Rectal smooth muscle tissue (tissue), 1 donor: ENCODE measurements around the gene ASB5.
A peak's percentile ranks its signal among the peaks of the same experiment; 100 is the strongest.

Source experiments
- H3K27ac ChIP-seq: one replicate; pipeline ENCODE4 v1.7.0; 2013; ENCODE audit warnings: low read depth, low read length, inconsistent platforms
- H3K27me3 ChIP-seq: one replicate; pipeline ENCODE4 v1.7.0; 2013; ENCODE audit warnings: low read length; ENCODE audit not compliant: control insufficient read depth, insufficient read depth
- H3K36me3 ChIP-seq: one replicate; pipeline ENCODE4 v1.7.0; 2013; ENCODE audit warnings: low read length; ENCODE audit not compliant: control insufficient read depth, insufficient read depth
- H3K4me1 ChIP-seq: one replicate; pipeline ENCODE4 v1.7.0; 2013; ENCODE audit warnings: low read length; ENCODE audit not compliant: control insufficient read depth, insufficient read depth
- H3K4me3 ChIP-seq: one replicate; pipeline ENCODE4 v1.7.0; 2013; ENCODE audit warnings: low read length
- H3K9ac ChIP-seq: one replicate; pipeline ENCODE4 v1.7.0; 2013; ENCODE audit warnings: low read length

The ASB5 gene, protein sequence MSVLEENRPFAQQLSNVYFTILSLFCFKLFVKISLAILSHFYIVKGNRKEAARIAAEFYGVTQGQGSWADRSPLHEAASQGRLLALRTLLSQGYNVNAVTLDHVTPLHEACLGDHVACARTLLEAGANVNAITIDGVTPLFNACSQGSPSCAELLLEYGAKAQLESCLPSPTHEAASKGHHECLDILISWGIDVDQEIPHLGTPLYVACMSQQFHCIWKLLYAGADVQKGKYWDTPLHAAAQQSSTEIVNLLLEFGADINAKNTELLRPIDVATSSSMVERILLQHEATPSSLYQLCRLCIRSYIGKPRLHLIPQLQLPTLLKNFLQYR

DNA sequence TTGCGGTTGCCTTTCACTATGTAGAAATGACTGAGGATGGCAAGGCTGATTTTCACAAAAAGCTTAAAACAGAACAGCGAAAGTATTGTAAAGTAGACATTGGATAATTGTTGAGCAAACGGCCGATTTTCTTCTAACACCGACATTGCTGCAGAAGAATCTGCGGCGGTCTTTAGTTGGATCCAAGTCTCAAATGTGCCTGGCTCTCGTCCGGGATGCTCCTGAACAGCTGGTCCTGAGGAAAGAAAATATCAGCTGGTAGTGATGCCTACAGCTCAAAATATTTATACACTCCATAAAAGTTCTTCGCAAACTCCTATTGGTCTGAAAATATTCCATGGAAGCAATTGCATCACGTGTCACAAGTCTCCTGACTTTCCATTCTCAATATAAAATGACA lies at the start of gene ASB5:
ASB5 (minus strand) TSS at position 260 of the 400 bp plus-strand sequence; CDS start at position 146, 114 bp downstream.
- no peak within 1 kb of the TSS for H3K4me3 ChIP-seq
- H3K9ac ChIP-seq = no peak within 1 kb of the TSS
- peak within 1 kb of the TSS; percentile 57 for H3K27ac ChIP-seq
- H3K4me1 ChIP-seq = peaks cover 2% of the 10 kb centered on the region
- no peaks in the 10 kb centered on the region for H3K36me3 ChIP-seq
- no peaks in the 10 kb centered on the region for H3K27me3 ChIP-seq

DNA sequence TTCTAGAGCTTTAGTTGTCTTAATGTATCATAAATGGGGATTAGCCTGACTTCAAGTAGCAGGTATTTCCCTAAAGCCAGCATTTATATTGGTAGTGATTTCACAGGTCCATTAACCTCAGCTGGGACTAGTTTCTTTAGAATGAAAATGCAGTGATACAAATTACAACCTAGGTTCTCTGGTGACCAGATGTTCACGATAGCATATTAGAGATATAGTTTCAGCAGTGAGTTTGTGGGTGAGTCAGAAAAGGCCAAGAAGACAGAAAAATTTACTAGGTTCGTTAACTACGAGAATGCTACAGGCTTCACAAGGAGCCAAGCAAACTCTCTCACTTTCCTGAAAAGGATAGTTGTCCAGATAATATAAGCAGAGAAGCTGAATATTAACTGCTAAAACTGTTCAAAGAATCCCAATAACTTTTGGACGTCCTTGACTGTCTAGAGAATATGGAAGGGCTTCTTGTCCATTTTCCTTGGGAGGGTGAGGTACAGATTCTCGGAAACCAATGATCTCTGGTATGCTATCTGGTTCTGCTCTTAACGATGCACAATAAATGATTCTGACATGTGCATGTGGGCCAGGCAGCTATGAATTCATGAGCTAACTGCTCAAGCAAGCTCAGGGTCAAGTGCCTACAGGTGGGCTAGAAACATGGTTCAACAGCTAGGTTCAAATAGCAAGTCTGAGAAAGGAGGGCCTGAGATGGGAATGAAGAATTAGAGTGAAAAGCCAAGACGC lies 44.7 kb upstream of the ASB5 start:
- Histone ChIP-seq H3K4me3 (no peak overlapping the region), H3K9ac (no peak overlapping the region), H3K36me3 (no peaks in the 10 kb centered on the region), H3K27me3 (no peaks in the 10 kb centered on the region), H3K27ac (peak overlapping the region; percentile 35), H3K4me1 (peaks cover 2% of the 10 kb centered on the region)

DNA sequence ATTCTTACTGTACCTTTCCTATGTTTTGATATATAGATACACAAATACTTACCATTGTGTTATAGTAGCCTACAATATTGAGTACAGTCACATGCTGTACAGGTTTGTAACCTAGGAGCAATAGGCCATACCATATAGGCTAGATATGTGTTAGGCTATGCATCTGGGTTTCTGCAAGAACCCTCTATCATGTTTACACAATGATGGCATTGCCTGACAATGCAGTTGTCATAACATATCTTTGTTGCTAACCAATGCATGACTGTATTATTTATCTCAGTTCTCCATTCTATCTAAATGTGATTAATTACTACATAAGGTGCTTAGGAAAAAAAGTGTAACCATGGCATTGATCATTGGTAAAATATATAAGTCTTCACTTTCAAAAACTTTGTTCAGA lies 40.8 kb upstream of the ASB5 start:
- Histone ChIP-seq H3K4me1 (no peaks in the 10 kb centered on the region), H3K36me3 (no peaks in the 10 kb centered on the region), H3K4me3 (no peak overlapping the region), H3K9ac (no peak overlapping the region), H3K27me3 (no peaks in the 10 kb centered on the region), H3K27ac (no peak overlapping the region)

DNA sequence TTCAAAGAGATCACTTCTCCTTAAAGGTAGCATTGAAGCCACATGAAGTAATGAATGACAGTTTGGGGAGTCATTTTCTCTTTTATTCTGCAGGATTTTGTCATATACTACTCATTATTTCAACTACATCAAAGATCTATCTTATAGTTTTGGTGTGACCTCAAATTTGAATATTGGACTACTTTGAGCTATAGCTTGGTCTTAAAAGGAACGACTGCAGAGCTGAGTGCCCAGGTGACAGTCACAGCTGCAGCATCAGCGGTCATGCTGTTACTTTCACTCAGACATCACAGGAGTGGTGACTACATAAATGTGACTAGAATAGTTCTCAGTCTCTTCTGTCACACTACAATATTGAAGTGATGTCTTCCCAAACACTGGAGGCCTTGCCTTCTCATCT lies 40.0 kb upstream of the ASB5 start:
- H3K27me3 ChIP-seq = no peaks in the 10 kb centered on the region
- H3K4me3 ChIP-seq = no peak overlapping the region
- no peaks in the 10 kb centered on the region for H3K4me1 ChIP-seq
- H3K36me3 ChIP-seq = no peaks in the 10 kb centered on the region
- no peak overlapping the region for H3K9ac ChIP-seq
- H3K27ac ChIP-seq = no peak overlapping the region

DNA sequence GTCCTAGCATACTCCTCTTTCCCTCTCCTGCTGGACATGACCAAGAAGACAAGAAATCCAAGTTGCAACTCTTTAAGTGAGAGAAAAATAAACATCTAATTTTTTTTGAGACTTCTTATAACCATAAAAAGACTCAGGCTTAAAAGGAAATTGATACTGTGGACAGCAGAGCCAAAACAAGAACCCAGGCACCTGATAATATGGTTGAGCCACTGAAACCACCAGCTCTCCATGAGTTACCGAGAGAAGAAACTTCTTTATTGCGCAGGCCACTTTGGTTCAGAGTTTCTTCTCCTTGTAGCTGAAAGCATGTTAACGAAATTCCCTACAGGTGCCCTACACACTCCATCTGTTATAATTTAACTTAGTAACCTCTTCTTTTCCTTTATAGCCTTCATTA lies 39.4 kb upstream of the ASB5 start:
- H3K9ac ChIP-seq = no peak overlapping the region
- H3K4me1 ChIP-seq = no peaks in the 10 kb centered on the region
- H3K27me3 ChIP-seq = no peaks in the 10 kb centered on the region
- no peak overlapping the region for H3K27ac ChIP-seq
- no peaks in the 10 kb centered on the region for H3K36me3 ChIP-seq
- no peak overlapping the region for H3K4me3 ChIP-seq

DNA sequence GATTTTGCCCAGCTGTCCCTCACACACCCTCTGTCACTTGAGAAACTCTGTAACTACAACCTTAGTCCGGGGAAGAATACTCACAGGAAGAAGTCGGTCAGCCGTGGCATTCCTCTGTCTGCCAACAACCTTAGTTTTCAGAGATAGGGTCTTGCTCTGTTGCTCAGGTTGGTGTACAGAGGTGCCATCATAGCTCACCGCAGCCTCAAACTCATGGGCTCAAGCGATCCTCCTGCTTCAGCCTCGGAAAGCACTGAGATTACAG lies 38.6 kb upstream of the ASB5 start:
- H3K36me3 ChIP-seq = no peaks in the 10 kb centered on the region
- no peaks in the 10 kb centered on the region for H3K4me1 ChIP-seq
- no peak overlapping the region for H3K4me3 ChIP-seq
- no peaks in the 10 kb centered on the region for H3K27me3 ChIP-seq
- H3K9ac ChIP-seq = no peak overlapping the region
- no peak overlapping the region for H3K27ac ChIP-seq

DNA sequence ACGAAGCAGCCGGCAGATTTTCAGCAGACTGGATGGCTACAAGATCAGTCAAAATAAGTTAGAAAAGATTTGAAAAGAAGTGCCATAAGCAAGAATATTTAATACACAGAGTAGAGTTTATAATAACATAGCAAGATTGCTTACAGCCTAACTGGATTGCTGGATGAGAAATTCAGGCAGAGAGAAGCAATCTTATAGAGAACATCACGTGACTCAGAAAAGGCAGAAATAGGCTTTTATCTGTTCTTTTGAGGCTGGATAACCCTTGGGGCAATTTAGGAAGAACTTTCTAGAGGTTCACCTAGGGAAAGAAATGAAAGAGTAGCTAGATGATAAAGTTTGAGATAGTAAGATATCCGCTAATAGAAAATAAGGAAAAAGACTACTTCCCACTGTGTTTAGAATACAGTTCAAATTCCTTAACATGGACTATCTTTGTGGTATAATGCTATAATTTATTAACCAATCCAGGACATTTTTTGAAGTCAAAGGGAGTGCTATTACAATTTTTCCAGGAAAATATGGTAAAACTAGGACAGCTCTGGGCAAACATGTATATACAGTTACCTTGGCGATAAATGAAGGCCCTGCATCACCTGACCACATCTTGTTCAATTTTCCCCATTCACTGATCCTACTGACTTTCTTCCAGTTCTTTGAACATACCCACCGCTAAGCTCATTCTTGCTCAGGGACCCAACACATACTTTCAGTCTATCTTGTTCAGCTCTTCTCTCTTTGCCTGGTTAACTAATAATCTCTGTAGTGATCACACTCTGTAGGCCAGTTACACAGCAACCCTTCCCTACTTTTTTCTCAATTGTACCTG lies 38.0 kb upstream of the ASB5 start:
- Histone ChIP-seq H3K36me3 (no peaks in the 10 kb centered on the region), H3K27me3 (no peaks in the 10 kb centered on the region), H3K9ac (no peak overlapping the region)

DNA sequence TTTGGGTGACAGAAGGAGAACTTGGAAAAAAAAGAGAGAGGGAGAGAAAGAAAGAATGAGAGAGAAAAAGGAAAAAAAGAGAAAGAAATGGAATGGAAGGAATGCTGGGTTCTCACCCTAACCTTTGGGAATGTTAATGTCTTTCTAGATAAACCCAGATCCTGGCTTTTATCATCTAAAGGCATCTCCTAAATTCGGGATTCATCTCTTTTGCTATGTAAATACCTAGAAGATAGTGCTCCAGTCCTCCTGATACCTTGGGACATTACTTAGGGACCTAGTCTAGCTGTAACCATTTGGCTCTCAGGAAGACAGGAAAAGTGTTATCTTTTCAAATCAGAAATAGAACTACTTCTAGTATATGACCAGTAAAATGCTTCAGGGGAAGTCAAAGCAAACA lies 34.9 kb upstream of the ASB5 start:
- no peaks in the 10 kb centered on the region for H3K36me3 ChIP-seq
- no peaks in the 10 kb centered on the region for H3K27me3 ChIP-seq
- H3K27ac ChIP-seq = no peak overlapping the region
- H3K4me1 ChIP-seq = no peaks in the 10 kb centered on the region
- no peak overlapping the region for H3K4me3 ChIP-seq
- no peak overlapping the region for H3K9ac ChIP-seq

More for the DNA sequence above, 38.0 kb upstream of the ASB5 start:
- no peaks in the 10 kb centered on the region for H3K4me1 ChIP-seq
- no peak overlapping the region for H3K27ac ChIP-seq
- no peak overlapping the region for H3K4me3 ChIP-seq

DNA sequence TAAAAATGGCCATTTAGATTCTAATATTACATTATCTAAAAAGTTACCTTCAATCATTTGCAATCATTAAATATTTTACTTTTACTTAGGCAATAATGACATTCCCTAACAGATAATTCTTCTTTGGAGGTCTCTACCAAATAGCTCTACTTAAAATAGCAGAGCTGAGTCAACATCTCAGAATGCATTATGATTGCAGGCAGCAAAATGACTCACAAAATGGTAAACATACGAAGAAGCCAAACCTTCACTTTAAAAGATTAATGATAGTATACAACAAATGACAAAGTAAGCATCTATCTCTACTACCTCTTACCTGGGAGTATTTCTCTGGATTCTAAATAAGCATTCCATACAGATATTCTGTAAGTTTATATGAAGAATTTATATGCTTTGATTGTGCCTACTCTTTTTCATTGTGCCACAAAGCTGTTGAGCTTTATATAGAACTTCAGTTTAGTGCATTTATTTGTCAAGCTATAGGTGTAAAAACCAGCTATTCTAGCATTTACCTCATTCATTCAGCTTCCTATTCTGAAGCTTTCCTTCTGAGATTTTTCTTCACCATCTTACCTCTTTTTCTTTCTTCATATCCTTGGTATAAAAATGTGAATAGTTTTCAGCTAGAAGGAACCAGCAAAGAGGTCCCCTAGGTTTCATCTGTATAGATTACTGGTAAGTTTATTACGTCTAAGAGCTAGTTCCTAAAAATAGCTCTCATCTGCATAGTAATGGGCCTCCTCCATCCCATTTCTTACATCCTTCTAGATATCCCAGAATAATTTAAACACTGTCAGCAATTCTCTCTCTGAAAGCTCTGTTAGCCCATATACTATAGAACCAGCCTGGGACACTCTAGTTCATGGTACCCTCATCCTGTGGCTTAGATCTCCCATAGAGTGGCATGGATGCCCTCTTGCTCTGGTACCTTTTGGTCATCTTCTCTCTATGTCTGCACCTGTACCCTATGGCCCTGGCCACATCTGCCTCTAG lies 33.6 kb upstream of the ASB5 start:
- H3K4me1 ChIP-seq = no peaks in the 10 kb centered on the region
- no peak overlapping the region for H3K9ac ChIP-seq
- no peak overlapping the region for H3K27ac ChIP-seq
- no peaks in the 10 kb centered on the region for H3K36me3 ChIP-seq
- H3K4me3 ChIP-seq = no peak overlapping the region
- no peaks in the 10 kb centered on the region for H3K27me3 ChIP-seq

DNA sequence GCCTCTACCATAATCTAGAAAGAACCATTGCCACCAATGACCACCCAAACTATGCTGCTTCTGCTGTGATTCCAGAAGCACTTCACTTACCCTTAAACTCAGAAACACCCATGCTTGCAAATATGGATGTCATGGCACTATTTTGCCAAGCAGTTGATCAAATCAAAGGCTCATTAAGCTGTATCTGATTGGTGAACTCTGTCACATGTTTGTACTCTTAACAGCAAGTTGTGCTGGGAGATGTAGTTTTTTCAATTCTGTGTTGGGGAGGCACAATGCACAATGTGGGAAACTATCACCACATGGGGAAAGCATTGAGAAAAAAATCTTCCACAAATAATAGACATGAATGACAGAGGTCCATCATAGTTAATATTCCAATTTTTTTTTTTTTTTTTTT lies 31.5 kb upstream of the ASB5 start:
- Histone ChIP-seq H3K27me3 (no peaks in the 10 kb centered on the region), H3K36me3 (no peaks in the 10 kb centered on the region), H3K4me1 (no peaks in the 10 kb centered on the region), H3K4me3 (no peak overlapping the region), H3K27ac (no peak overlapping the region), H3K9ac (no peak overlapping the region)

DNA sequence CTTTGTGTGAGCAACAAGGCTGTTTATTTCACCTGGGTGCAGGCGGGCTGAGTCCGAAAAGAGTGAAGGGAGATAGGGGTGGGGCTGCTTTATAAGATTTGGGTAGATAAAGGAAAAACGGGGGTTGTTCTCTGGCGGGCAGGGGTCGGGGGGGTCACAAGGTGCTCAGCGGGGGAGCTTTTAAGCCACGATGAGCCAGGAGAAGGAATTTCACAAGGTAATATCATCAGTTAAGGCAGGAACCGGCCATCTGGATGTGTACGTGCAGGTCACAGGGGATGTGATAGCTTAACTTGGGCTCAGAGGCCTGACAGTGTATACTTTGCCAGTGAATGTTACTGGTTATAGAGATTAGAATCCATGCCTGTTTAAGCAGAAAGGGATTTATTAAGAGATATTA lies 31.0 kb upstream of the ASB5 start:
- H3K27me3 ChIP-seq = no peaks in the 10 kb centered on the region
- H3K27ac ChIP-seq = no peak overlapping the region
- H3K4me3 ChIP-seq = no peak overlapping the region
- no peak overlapping the region for H3K9ac ChIP-seq
- no peaks in the 10 kb centered on the region for H3K36me3 ChIP-seq
- no peaks in the 10 kb centered on the region for H3K4me1 ChIP-seq

DNA sequence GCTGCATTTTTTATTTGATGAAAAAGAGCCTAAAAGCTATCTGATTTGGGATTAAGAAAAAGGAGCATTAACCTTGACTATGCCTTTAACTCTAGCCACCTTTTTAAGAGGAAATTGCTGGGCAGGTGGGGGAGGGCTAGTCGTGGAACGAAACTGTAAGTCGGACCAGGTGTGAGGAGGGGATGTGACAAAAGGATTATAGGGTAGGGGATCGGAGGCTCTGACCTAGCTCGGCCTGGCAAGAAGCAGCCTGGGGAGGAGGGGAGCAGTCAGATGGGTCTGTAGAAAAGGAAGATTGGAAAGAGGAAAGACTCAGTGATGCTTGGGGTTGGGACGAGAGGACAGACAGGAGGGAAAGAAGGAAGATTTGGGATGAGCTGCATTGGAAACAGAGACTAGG lies 29.6 kb upstream of the ASB5 start:
- Histone ChIP-seq H3K27me3 (no peaks in the 10 kb centered on the region), H3K9ac (no peak overlapping the region), H3K36me3 (no peaks in the 10 kb centered on the region), H3K27ac (no peak overlapping the region), H3K4me3 (no peak overlapping the region), H3K4me1 (no peaks in the 10 kb centered on the region)
